ENCODE results near the gene COL17A1. TPM values are rescaled to one million over a fixed set of nuclear protein-coding genes. Genes with fewer than 3 reads are reported as not detected.

Gene COL17A1
- total and polyA plus RNA-seq, 2 experiments from 2014 or later = 1.1 to 1.3 TPM

GRCh38 chr10:103998805-103999204 lies 86.9 kb downstream of the COL17A1 start:
- Histone ChIP-seq H3K4me3 (no peak overlapping the region), H3K4me2 (no peak overlapping the region), H3K27ac (ENCODE audit: low read depth) (no peak overlapping the region), H3F3A (replicated peaks; ENCODE audit: low read depth) (no peaks in the 10 kb centered on the region), H3K79me2 (replicated peaks; ENCODE audit: insufficient read depth) (no peaks in the 10 kb centered on the region), H3K27me3 (ENCODE audit: insufficient read depth) (no peaks in the 10 kb centered on the region), H3K4me1 (ENCODE audit: insufficient read depth) (0 out of 2 replicates have a peak, but pooled peaks cover 10% of the 10 kb centered on the region), H2AFZ (no peak overlapping the region), H3K36me3 (ENCODE audit: insufficient read depth) (no peaks in the 10 kb centered on the region), H4K20me1 (replicated peaks; ENCODE audit: insufficient read depth) (no peaks in the 10 kb centered on the region), H3K9me2 (ENCODE audit: insufficient read depth) (no peaks in the 10 kb centered on the region)
- no peaks in the 10 kb centered on the region for H3K9me3 Mint-ChIP-seq
- peaks cover 4% of the 10 kb centered on the region for H3K36me3 Mint-ChIP-seq (ENCODE audit: low read depth)
- no peak for TF ChIP-seq ETS1 (IDR thresholded peaks at IDR 0.05)
- TF ChIP-seq POLR2AphosphoS5 (IDR thresholded peaks at IDR 0.05; ENCODE audit: low read depth) = no peak
- TF ChIP-seq NANOG (IDR thresholded peaks at IDR 0.05; ENCODE audit: borderline replicate concordance) = no peak
- no peak for TF ChIP-seq CTCF (conservative IDR thresholded peaks at IDR 0.05; ENCODE audit: low read depth in 2 of 2)
- TF ChIP-seq ZNF331 (CRISPR knock-in tag; IDR thresholded peaks at IDR 0.05; ENCODE audit: low read depth) = no peak
- TF ChIP-seq JUNB (IDR thresholded peaks at IDR 0.05; ENCODE audit: unreplicated experiment) = no peak
- TF ChIP-seq ZNF114 (CRISPR knock-in tag; IDR thresholded peaks at IDR 0.05) = no peak
- no peak for TF ChIP-seq EZH2 (IDR thresholded peaks at IDR 0.05; ENCODE audit: low read depth, unreplicated experiment)
- no peak for TF ChIP-seq ZNF462 (CRISPR knock-in tag; IDR thresholded peaks at IDR 0.05)
- TF ChIP-seq STAT1 (IDR thresholded peaks at IDR 0.05; ENCODE audit: unreplicated experiment) = no peak
- TF ChIP-seq CREB1 (CRISPR knock-in tag; IDR thresholded peaks at IDR 0.05; ENCODE audit: low read depth) = no peak
- H3K27me3 Mint-ChIP-seq (ENCODE audit: insufficient read depth, low read depth, poor library complexity) = no peaks in the 10 kb centered on the region
- DNase-seq (ENCODE audit: low spot score) = no peak
- ATAC-seq = no peak
- no peak overlapping the region for H3K27ac Mint-ChIP-seq
- no peak overlapping the region for H3K4me3 Mint-ChIP-seq
- H3K4me1 Mint-ChIP-seq = peaks cover 2% of the 10 kb centered on the region; the same call in 2 of the 3 replicates
